Esophagus squamous epithelium (tissue), 4 donors: ENCODE data around the gene DOCK10.

Source experiments
- CTCF ChIP-seq, 6 experiments: fragments of 450-650 bp in 4 of 6; fragments of 200-600 bp in 2 of 6; sonication (generic) in 2 of 6; IDR thresholded peaks; one replicate each; pipeline ENCODE4 v1.5.1; 2016 to 2019; ENCODE audit warnings: antibody characterized with exemption in 6 of 6, mild to moderate bottlenecking in 4 of 6, moderate library complexity in 4 of 6
- POLR2A ChIP-seq, 4 donors: fragments of 450-650 bp; IDR thresholded peaks; one replicate each; pipeline ENCODE4 v1.6.1; 2017; ENCODE audit warnings: antibody characterized with exemption in 4 of 4, mild to moderate bottlenecking in 4 of 4, moderate library complexity in 3 of 4

DNA sequence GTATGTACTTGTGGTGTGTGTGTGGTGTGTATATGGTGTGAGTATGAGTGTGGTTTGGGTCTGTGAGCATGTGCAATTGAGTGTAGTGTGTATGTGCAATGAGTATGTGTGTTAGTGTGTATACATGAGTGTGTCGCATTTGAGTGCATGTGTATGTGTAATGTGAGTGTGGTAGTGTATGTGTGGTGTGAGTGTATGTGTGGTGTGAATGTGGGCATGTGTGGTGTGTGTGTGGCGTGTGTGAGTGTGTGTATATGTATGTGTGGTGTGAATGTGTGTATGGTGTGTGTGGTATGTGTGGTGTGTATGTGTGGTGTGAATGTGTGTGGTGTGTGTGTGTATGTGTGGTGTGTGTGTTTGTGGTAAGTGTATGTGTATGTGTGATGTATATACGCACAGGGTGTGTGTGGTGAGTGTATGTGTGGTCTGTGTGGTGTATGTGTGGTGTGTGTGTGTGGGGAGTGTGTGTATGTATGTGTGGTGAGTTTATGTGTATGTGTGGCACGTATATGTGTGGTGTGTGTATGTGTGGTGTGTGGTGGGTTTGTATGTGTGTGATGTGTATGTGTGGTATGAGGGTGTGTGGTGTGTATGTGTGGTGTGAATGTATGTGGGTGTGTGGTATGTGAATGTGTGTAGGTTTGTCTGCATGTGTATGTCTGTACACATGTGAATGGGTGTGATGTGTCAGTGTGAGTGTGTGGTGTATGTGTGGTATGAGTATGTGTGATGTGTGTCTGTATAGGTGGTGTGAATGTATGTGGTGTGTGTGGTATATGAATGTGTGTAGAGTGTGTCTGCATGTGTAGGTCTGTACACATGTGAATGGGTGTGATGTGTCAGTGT lies 123.4 kb downstream of the DOCK10 start:
- TF ChIP-seq CTCF (IDR thresholded peaks at IDR 0.05) (no peak), POLR2A (IDR thresholded peaks at IDR 0.05) (no peak)
